Sigmoid colon (tissue), 7 donors: ENCODE measurements around the gene DMRTB1. TPM values are rescaled to one million over a fixed set of nuclear protein-coding genes. Genes with fewer than 3 reads are reported as not detected.

Experiments
- DNase-seq: peaks from one replicate; pipeline ENCODE4 v3.0.0-alpha.2; 2019
- H3K27ac ChIP-seq, 4 donors: fragments of 200-600 bp; sonication (generic); one replicate each; pipeline ENCODE4 v1.5.1; 2016 to 2019; ENCODE audit warnings: mild to moderate bottlenecking in 1 of 4
- H3K27me3 ChIP-seq, 3 donors: fragments of 200-600 bp; sonication (generic); one replicate each; pipeline ENCODE4 v1.5.1; 2019; ENCODE audit warnings: mild to moderate bottlenecking in 1 of 3
- H3K36me3 ChIP-seq, 4 donors: fragments of 200-600 bp; sonication (generic); one replicate each; pipeline ENCODE4 v1.5.1; 2016 to 2019
- H3K4me1 ChIP-seq, 4 donors: fragments of 200-600 bp; sonication (generic); one replicate each; pipeline ENCODE4 v1.5.1; 2017 to 2019
- H3K4me3 ChIP-seq, 4 donors: fragments of 200-600 bp; sonication (generic); one replicate each; pipeline ENCODE4 v1.5.1; 2017 to 2019; ENCODE audit warnings: mild to moderate bottlenecking in 2 of 4, moderate library complexity in 1 of 4
- H3K9me3 ChIP-seq, 4 donors: fragments of 200-600 bp in 3 of 4; sonication (generic) in 3 of 4; one replicate each; pipeline versions ENCODE4 v1.5.1 to v1.6.1; 2013 to 2019
- EP300 ChIP-seq, 4 donors: sonication (generic); formaldehyde crosslinking; IDR thresholded peaks; one replicate each; pipeline ENCODE4 v1.6.1; 2017; ENCODE audit warnings: antibody characterized with exemption in 4 of 4
- POLR2A ChIP-seq, 2 donors: fragments of 450-650 bp; IDR thresholded peaks; one replicate each; pipeline ENCODE4 v1.6.1; 2016; ENCODE audit warnings: antibody characterized with exemption in 2 of 2, mild to moderate bottlenecking in 2 of 2, moderate library complexity in 2 of 2
- POLR2AphosphoS5 ChIP-seq, 4 donors: sonication (generic); formaldehyde crosslinking; IDR thresholded peaks; one replicate each; pipeline ENCODE4 v1.6.1; 2017; ENCODE audit warnings: antibody characterized with exemption in 4 of 4
- WGBS, 2 donors: extraction: QIAGEN DNeasy Blood & Tissue Kit; methylation state at CpG; one replicate each; pipeline ENCODE4 v1.1.7; 2013; 5-methylcytosine and 5-hydroxymethylcytosine counted together
- intact Hi-C: fragments of 100-400 bp; cut with DNase I; formaldehyde crosslinking; loops from one replicate; pipeline ENCODE4 v1.15.1; 2023
- polyA plus RNA-seq, 3 donors: library from polyadenylated mRNA; stranded (reverse); fragments of 200-250 nt; gene quantifications; one replicate each; pipeline ENCODE4 v1.2.3, GENCODE V29; 2013
- total RNA-seq, 4 donors: library from RNA; depleted of rRNA; stranded (reverse); fragments of >200 nt; gene quantifications; one replicate each; pipeline ENCODE4 v1.1.0, GENCODE V29; 2016
- TF ChIP-seq, protein P1 (sequence below), 4 experiments: fragments of 450-650 bp in 3 of 4; fragments of 200-600 bp in 1 of 4; IDR thresholded peaks; one replicate each; pipeline ENCODE4 v1.5.1; 2016 to 2019; ENCODE audit warnings: antibody characterized with exemption in 4 of 4, mild to moderate bottlenecking in 3 of 4, moderate library complexity in 2 of 4
- donor health status: healthy with polysubstance abuse.
- donor health status: Bipolar disorder and iron deficiency.
- donor health status: healthy.

DMRTB1 gene
- total and polyA plus RNA-seq, 7 donors, result not detected

DNA sequence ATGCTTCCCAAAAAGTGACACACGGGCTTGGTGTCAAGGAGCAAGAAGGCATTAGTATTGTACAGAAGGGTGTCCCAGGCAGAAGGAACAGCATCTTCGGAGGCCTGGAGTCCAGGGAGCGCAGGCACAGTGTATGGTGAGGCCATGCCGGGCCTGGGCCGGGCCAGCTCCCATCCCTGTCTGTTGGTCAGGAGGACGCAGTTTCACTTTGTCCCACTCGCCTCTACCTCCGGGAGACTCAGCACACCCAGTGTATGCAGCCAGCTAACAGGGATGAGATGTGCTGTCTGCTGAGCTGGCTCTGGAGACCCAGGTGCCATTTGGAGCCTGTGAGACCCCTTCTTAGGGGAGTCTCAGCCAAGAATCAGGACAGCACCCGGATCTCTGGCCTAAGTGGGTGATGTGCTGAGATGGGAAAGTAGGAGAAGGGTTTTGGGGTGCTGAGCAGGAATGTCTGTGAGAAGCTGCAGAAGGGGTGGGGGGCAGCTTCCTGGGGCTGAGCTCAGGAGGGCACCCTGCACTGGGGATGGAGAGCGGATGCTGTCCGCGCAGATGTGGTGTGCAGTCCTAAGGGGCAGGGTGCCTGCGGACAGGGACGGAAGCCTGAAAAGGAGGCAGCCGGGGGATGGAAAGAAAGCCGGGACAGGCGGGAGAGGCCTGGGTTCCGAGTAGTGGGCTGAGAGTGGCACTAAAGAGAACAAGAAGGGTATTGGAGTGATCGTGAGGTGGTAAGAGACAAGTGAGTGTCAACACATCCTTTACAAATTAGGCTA is 25.7 kb downstream of the DMRTB1 start:
- no peak for DNase-seq
- Histone ChIP-seq H3K9me3 (no peaks in the 10 kb centered on the region), H3K36me3 (no peaks in the 10 kb centered on the region), H3K4me1 (peaks cover 0 to 7% (median 0%) of the 10 kb centered on the region in 4 donors), H3K4me3 (no peak overlapping the region), H3K27me3 (peaks cover 0 to 14% (median 6%) of the 10 kb centered on the region in 3 donors), H3K27ac (no peak overlapping the region)
- TF ChIP-seq EP300 (IDR thresholded peaks at IDR 0.05) (no peak), POLR2AphosphoS5 (IDR thresholded peaks at IDR 0.05) (no peak), POLR2A (IDR thresholded peaks at IDR 0.05) (no peak)
- TF ChIP-seq, protein P1, sequence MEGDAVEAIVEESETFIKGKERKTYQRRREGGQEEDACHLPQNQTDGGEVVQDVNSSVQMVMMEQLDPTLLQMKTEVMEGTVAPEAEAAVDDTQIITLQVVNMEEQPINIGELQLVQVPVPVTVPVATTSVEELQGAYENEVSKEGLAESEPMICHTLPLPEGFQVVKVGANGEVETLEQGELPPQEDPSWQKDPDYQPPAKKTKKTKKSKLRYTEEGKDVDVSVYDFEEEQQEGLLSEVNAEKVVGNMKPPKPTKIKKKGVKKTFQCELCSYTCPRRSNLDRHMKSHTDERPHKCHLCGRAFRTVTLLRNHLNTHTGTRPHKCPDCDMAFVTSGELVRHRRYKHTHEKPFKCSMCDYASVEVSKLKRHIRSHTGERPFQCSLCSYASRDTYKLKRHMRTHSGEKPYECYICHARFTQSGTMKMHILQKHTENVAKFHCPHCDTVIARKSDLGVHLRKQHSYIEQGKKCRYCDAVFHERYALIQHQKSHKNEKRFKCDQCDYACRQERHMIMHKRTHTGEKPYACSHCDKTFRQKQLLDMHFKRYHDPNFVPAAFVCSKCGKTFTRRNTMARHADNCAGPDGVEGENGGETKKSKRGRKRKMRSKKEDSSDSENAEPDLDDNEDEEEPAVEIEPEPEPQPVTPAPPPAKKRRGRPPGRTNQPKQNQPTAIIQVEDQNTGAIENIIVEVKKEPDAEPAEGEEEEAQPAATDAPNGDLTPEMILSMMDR (IDR thresholded peaks at IDR 0.05), result no peak
- intact Hi-C loops, result loop anchor here (1.0 to 2.0 kb wide), 2 partner anchors 109 to 270 kb away; no protein-coding TSS in a partner anchor
- 86 to 87% methylated on average over 19 of the region's 19 CpGs for WGBS, 2 donors

DNA sequence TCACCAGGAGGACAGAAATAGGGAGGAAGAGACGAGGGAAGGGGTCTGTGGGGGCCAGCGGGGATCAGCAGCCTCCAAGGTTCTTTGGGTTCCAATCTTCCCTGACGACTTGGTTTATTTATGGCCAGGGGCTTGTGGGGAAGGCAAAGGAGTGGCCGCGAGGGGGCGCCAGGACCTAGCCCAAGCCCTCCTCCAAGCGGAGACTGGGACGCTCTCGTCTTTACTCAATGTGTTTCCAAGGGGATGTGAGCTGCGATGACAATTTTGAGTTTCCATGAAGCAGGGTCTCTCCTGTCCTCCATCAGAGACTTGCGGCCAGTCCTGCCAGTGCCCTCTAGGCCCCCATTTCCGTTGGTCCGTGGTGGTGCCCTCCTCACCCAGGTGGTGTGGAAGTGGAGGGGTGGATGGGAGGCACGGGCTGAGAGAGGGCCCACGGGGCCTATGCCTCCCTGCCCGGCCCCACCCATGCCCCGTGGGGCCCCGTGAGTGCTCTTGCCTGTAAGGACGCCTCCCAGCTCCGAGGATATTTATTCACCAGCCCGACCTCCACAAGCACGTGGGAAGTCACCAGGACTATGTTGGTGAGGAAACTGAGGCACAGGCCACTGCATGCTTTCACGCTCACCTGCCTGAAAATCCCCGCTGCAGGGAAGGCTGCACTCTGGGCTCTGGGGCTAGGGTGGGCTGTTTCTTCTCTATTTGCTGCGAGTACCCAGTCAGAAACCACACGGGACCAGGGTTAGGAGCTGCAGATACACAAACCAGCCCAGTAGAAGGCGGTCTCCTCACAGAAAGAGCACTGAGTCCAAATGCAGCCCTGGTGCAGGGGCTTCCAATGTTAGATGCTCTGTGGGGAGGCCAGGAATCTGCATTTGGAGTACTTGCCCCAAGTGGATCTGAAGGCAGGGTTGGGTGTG is 26.5 kb downstream of the DMRTB1 start:
- DNase-seq, result peak; percentile 85
- H3K36me3 ChIP-seq, result no peaks in the 10 kb centered on the region
- WGBS, 2 donors, result 22 to 29% methylated on average over 27 of the region's 27 CpGs
- no peak overlapping the region for H3K4me3 ChIP-seq
- H3K9me3 ChIP-seq, result no peaks in the 10 kb centered on the region
- peaks cover 0 to 17% (median 6%) of the 10 kb centered on the region in 3 donors for H3K27me3 ChIP-seq
- no peak overlapping the region for H3K27ac ChIP-seq
- peaks cover 0 to 7% (median 0%) of the 10 kb centered on the region in 4 donors for H3K4me1 ChIP-seq
- TF ChIP-seq, protein P1 (IDR thresholded peaks at IDR 0.05), result peak; percentile 69 to 85 (median 79)
- no peak for TF ChIP-seq EP300 (IDR thresholded peaks at IDR 0.05)
- no peak for TF ChIP-seq POLR2A (IDR thresholded peaks at IDR 0.05)
- intact Hi-C loops, result loop anchor here (1.0 to 2.0 kb wide), 2 partner anchors 109 to 269 kb away; no protein-coding TSS in a partner anchor

DNA sequence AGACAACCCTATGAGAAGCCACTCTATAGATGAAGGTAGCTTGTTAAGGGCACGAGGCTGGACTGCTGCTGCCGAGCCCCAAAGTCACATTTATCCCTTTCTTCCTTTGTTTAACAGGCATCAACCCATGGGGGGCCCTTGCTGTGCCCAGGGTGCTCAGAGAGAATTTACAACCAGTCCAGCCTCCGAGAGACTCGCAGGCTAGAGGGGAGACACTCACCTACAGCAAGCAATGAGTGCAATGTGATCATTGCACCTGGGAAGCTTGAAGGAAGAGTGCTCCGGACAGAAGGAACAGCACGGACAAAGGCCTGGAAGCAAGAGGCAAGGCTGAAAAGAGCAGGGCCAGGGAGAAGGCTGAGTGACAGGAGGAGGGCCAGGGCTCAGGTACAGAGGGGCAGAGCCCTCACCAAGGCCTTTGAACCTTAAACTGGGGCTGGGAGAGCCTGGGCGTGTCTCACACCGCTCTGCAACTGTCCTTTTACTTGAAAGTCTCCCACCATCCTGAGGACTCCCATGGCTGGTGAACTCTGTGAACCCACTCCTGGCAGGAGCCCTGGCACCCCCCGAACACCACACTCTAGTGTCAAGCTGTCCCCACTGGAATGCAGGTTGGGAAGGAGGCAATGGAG is 27.3 kb downstream of the DMRTB1 start:
- H3K36me3 ChIP-seq, result no peaks in the 10 kb centered on the region
- TF ChIP-seq EP300 (IDR thresholded peaks at IDR 0.05) (no peak), POLR2AphosphoS5 (IDR thresholded peaks at IDR 0.05) (no peak), POLR2A (IDR thresholded peaks at IDR 0.05) (no peak)
- TF ChIP-seq, protein P1 (IDR thresholded peaks at IDR 0.05), result no peak
- no peak overlapping the region for H3K27ac ChIP-seq
- H3K4me1 ChIP-seq, result peaks cover 0 to 7% (median 0%) of the 10 kb centered on the region in 4 donors
- no peak for DNase-seq
- H3K4me3 ChIP-seq, result no peak overlapping the region
- 48 to 73% methylated on average over 9 of the region's 9 CpGs for WGBS, 2 donors
- no peaks in the 10 kb centered on the region for H3K9me3 ChIP-seq
- peaks cover 0 to 18% (median 6%) of the 10 kb centered on the region in 3 donors for H3K27me3 ChIP-seq
- intact Hi-C loops, result no loop called here

DNA sequence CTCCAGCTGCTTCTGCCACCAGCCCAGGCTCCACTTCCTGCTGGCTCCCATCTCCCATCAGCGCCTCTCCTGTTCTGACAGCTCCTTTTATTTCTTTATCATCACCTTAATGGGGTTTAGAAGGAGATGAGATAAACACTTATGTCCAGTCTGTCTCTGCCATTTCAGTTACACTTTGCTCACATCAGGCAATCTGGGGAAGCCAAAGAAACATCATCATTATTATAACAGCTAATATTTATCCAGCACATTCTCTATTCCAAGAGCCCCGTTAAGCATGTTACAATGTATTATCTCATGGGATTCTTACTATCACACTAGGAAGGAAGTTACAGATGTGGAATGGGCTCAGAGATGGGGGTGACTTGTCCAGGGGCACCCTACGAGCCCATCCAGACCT is 31.2 kb downstream of the DMRTB1 start:
- Histone ChIP-seq H3K36me3 (no peaks in the 10 kb centered on the region), H3K27me3 (peaks cover 0 to 12% (median 6%) of the 10 kb centered on the region in 3 donors), H3K4me3 (no peak overlapping the region), H3K4me1 (peaks cover 0 to 5% (median 0%) of the 10 kb centered on the region in 4 donors), H3K9me3 (no peaks in the 10 kb centered on the region), H3K27ac (no peak overlapping the region)
- intact Hi-C loops, result no loop called here
- 55 to 74% methylated on average over 3 of the region's 3 CpGs for WGBS, 2 donors
- TF ChIP-seq, protein P1 (IDR thresholded peaks at IDR 0.05), result no peak
- no peak for TF ChIP-seq POLR2A (IDR thresholded peaks at IDR 0.05)
- TF ChIP-seq EP300 (IDR thresholded peaks at IDR 0.05), result no peak
- TF ChIP-seq POLR2AphosphoS5 (IDR thresholded peaks at IDR 0.05), result no peak
- DNase-seq, result no peak
